OCI-LY1 (cell line): Measurements from ENCODE around the gene MX2.

Experiments used
- EZH2 ChIP-seq: fragments of 200-600 bp; sonication (generic), shearing (Covaris generic); IDR thresholded peaks from 2 replicates; pipeline ENCODE4 v1.8.0; 2017; ENCODE audit warnings: borderline replicate concordance, mixed run types, mild to moderate bottlenecking, antibody characterized with exemption, low read length, moderate library complexity, mixed read lengths
- TF ChIP-seq, protein P1 (sequence below): fragments of 200-600 bp; sonication (generic), shearing (Covaris generic); IDR thresholded peaks from 2 replicates; pipeline ENCODE4 v1.5.1; 2017; ENCODE audit warnings: mild to moderate bottlenecking, antibody characterized with exemption, low read length, moderate library complexity, mixed read lengths

DNA sequence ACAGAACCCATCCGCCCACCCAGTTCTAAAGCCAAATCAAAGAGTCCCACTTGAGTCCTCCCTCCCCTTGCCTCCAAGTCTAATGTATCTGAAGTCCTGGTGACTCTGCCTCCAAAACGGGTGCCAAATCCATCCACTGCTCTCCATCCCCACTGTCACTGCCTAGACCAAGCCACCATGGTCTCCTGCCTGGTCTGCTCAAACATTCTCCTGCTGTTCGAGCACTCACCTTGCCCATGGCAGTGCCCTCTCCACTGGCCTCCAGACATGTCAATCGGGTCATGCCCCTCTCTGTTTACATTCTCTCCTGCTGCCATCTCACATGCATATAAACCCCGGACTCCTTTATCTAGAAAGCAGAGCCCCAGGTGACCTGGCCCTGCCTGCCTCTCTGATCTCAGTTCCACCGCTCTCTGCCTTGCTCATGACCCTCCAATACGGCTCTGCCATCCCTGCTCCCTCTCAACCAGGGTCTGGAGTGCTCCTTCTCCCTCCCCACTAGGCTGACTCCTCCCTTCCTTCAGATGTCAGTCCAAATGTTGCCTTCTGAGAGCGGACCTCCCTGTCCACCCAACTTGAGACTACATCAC, 32.1 kb downstream of the MX2 start:
- TF ChIP-seq, protein P1, sequence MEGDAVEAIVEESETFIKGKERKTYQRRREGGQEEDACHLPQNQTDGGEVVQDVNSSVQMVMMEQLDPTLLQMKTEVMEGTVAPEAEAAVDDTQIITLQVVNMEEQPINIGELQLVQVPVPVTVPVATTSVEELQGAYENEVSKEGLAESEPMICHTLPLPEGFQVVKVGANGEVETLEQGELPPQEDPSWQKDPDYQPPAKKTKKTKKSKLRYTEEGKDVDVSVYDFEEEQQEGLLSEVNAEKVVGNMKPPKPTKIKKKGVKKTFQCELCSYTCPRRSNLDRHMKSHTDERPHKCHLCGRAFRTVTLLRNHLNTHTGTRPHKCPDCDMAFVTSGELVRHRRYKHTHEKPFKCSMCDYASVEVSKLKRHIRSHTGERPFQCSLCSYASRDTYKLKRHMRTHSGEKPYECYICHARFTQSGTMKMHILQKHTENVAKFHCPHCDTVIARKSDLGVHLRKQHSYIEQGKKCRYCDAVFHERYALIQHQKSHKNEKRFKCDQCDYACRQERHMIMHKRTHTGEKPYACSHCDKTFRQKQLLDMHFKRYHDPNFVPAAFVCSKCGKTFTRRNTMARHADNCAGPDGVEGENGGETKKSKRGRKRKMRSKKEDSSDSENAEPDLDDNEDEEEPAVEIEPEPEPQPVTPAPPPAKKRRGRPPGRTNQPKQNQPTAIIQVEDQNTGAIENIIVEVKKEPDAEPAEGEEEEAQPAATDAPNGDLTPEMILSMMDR = no peak
- TF ChIP-seq EZH2 = no peak
